ENCODE results near the gene MAP3K3. TPM values are rescaled to one million over a fixed set of nuclear protein-coding genes. Genes with fewer than 3 reads are reported as not detected.
A peak's percentile ranks its signal among the peaks of the same experiment; 100 is the strongest.
"Not testable (repeated sequence)": the region's sequence is repeated elsewhere in the genome, so short reads cannot be mapped to it uniquely, and the experiment has no call there.

MAP3K3 gene
- total RNA-seq, 2 donors from 2014 or later: 30.8 to 38.7 TPM

- Mint-ChIP-seq H3K27me3 (no peaks in the 10 kb centered on the region), H3K4me1 (peaks cover 39% of the 10 kb centered on the region), H3K36me3 (ENCODE audit: low read depth) (peaks cover 52% of the 10 kb centered on the region), H3K4me3 (peak overlapping the region; percentile 44), H3K27ac (peak overlapping the region; percentile 73), H3K9me3 (no peaks in the 10 kb centered on the region)
- no peak for ATAC-seq (replicated peaks)
These were observed 84.9 kb downstream of the MAP3K3 start for GRCh38 chr17:63707151-63707550.

GRCh38 chr17:63709110-63709509 lies 86.9 kb downstream of the MAP3K3 start:
- no peak for ATAC-seq (replicated peaks)
- H3K27ac Mint-ChIP-seq: peak overlapping the region; percentile 44
- no peaks in the 10 kb centered on the region for H3K27me3 Mint-ChIP-seq
- peaks cover 26% of the 10 kb centered on the region for H3K4me1 Mint-ChIP-seq
- peaks cover 45% of the 10 kb centered on the region for H3K36me3 Mint-ChIP-seq (ENCODE audit: low read depth)
- H3K9me3 Mint-ChIP-seq: no peaks in the 10 kb centered on the region
- peak overlapping the region; percentile 2 for H3K4me3 Mint-ChIP-seq

GRCh38 chr17:63714550-63715277 lies 92.5 kb downstream of the MAP3K3 start:
- Mint-ChIP-seq H3K27me3 (no peaks in the 10 kb centered on the region), H3K27ac (no peak overlapping the region), H3K4me1 (no peaks in the 10 kb centered on the region), H3K9me3 (no peaks in the 10 kb centered on the region), H3K36me3 (ENCODE audit: low read depth) (peaks cover 38% of the 10 kb centered on the region), H3K4me3 (no peak overlapping the region)
- no peak for ATAC-seq (replicated peaks)

- Mint-ChIP-seq H3K4me3 (no peak overlapping the region), H3K4me1 (no peaks in the 10 kb centered on the region), H3K36me3 (ENCODE audit: low read depth) (peaks cover 29% of the 10 kb centered on the region), H3K9me3 (no peaks in the 10 kb centered on the region), H3K27ac (peak overlapping the region; percentile 61), H3K27me3 (no peaks in the 10 kb centered on the region)
- no peak for ATAC-seq (replicated peaks)
These were observed 94.2 kb downstream of the MAP3K3 start for GRCh38 chr17:63716426-63716825.

GRCh38 chr17:63718988-63719387 lies 96.8 kb downstream of the MAP3K3 start:
- Mint-ChIP-seq H3K4me1 (no peaks in the 10 kb centered on the region), H3K4me3 (no peak overlapping the region), H3K9me3 (no peaks in the 10 kb centered on the region), H3K36me3 (ENCODE audit: low read depth) (peaks cover 23% of the 10 kb centered on the region), H3K27me3 (no peaks in the 10 kb centered on the region), H3K27ac (peak overlapping the region; percentile 12)
- no peak for ATAC-seq (replicated peaks)

GRCh38 chr17:63720194-63720593 lies 98.0 kb downstream of the MAP3K3 start:
- not testable (repeated sequence) for ATAC-seq (replicated peaks); H3K4me1 Mint-ChIP-seq; H3K27me3 Mint-ChIP-seq; H3K27ac Mint-ChIP-seq; H3K4me3 Mint-ChIP-seq; H3K9me3 Mint-ChIP-seq
- peaks cover 31% of the 10 kb centered on the region for H3K36me3 Mint-ChIP-seq (ENCODE audit: low read depth)

GRCh38 chr17:63722403-63722802 lies 100.2 kb downstream of the MAP3K3 start:
- H3K4me1 Mint-ChIP-seq: no peaks in the 10 kb centered on the region
- no peak for ATAC-seq (replicated peaks)
- no peak overlapping the region for H3K27ac Mint-ChIP-seq
- H3K4me3 Mint-ChIP-seq: no peak overlapping the region
- no peaks in the 10 kb centered on the region for H3K9me3 Mint-ChIP-seq
- peaks cover 45% of the 10 kb centered on the region for H3K36me3 Mint-ChIP-seq (ENCODE audit: low read depth)
- no peaks in the 10 kb centered on the region for H3K27me3 Mint-ChIP-seq

GRCh38 chr17:63735691-63736090 lies 113.5 kb downstream of the MAP3K3 start:
- Mint-ChIP-seq H3K36me3 (ENCODE audit: low read depth) (peaks cover 12% of the 10 kb centered on the region), H3K4me1 (peaks cover 6% of the 10 kb centered on the region), H3K4me3 (no peak overlapping the region), H3K27me3 (no peaks in the 10 kb centered on the region), H3K9me3 (no peaks in the 10 kb centered on the region), H3K27ac (no peak overlapping the region)
- no peak for ATAC-seq (replicated peaks)

- Mint-ChIP-seq H3K9me3 (no peaks in the 10 kb centered on the region), H3K36me3 (ENCODE audit: low read depth) (peaks cover 17% of the 10 kb centered on the region), H3K27me3 (no peaks in the 10 kb centered on the region), H3K27ac (peak overlapping the region; percentile 95), H3K4me3 (peak overlapping the region; percentile 89), H3K4me1 (peaks cover 5% of the 10 kb centered on the region)
- ATAC-seq (replicated peaks): no peak
These were observed 118.4 kb downstream of the MAP3K3 start for GRCh38 chr17:63740464-63741142.

GRCh38 chr17:63741143-63741407 lies 118.9 kb downstream of the MAP3K3 start:
- no peaks in the 10 kb centered on the region for H3K9me3 Mint-ChIP-seq
- H3K4me1 Mint-ChIP-seq: peaks cover 5% of the 10 kb centered on the region
- H3K27ac Mint-ChIP-seq: peak overlapping the region; percentile 95
- H3K4me3 Mint-ChIP-seq: peak overlapping the region; percentile 89
- peak; percentile 19 for ATAC-seq (replicated peaks)
- H3K36me3 Mint-ChIP-seq (ENCODE audit: low read depth): peaks cover 22% of the 10 kb centered on the region
- H3K27me3 Mint-ChIP-seq: no peaks in the 10 kb centered on the region

GRCh38 chr17:63741408-63742173 lies 119.4 kb downstream of the MAP3K3 start, which contains the start of gene STRADA:
TSS of gene STRADA (minus strand) at chr17:63741799. CDS start at chr17:63728369, 13,430 bp downstream.
- Mint-ChIP-seq H3K9me3 (no peaks in the 10 kb centered on the region), H3K27ac (peak within 1 kb of the TSS; percentile 95), H3K27me3 (no peaks in the 10 kb centered on the region), H3K36me3 (ENCODE audit: low read depth) (peaks cover 27% of the 10 kb centered on the region), H3K4me1 (peaks cover 5% of the 10 kb centered on the region), H3K4me3 (peak within 1 kb of the TSS; percentile 89)
- ATAC-seq (replicated peaks): peak; percentile 92

Other genes with a start within 250 kb of the MAP3K3 start
- 10 to 100 TPM in 1 of 2 donors, 1 to 10 TPM in 1; 6.7 to 10.8 TPM for gene CYB561, start 176.1 kb upstream of the MAP3K3 start, total RNA-seq
- 1 to 10 TPM in 1 of 2 donors, under 1 TPM in 1; 0.61 to 1.4 TPM for gene ACE, start 145.4 kb upstream of the MAP3K3 start, total RNA-seq
- gene KCNH6, start 99.1 kb upstream of the MAP3K3 start, total RNA-seq: under 1 TPM in 1 of 2 donors, not detected in 1; 0.05 TPM
- gene DCAF7, start 71.9 kb upstream of the MAP3K3 start, total RNA-seq: 100 to 1,000 TPM; 108 to 115 TPM
- gene TACO1, start 21.5 kb upstream of the MAP3K3 start, total RNA-seq: 10 to 100 TPM; 12.5 to 27.8 TPM
- gene LIMD2, start 77.7 kb downstream of the MAP3K3 start, total RNA-seq: 100 to 1,000 TPM; 101 to 144 TPM
- gene STRADA, start 119.4 kb downstream of the MAP3K3 start, total RNA-seq: 10 to 100 TPM; 49.0 to 56.8 TPM
- gene CCDC47, start 151.2 kb downstream of the MAP3K3 start, total RNA-seq: 10 to 100 TPM; 75.5 to 99.9 TPM
- gene DDX42, start 151.8 kb downstream of the MAP3K3 start, total RNA-seq: 100 to 1,000 TPM; 119 to 121 TPM
- 100 to 1,000 TPM; 102 to 172 TPM for gene PSMC5, start 205.0 kb downstream of the MAP3K3 start, total RNA-seq
- gene FTSJ3, start 205.2 kb downstream of the MAP3K3 start, total RNA-seq: 10 to 100 TPM; 36.3 to 74.1 TPM
- gene SMARCD2, start 220.3 kb downstream of the MAP3K3 start, total RNA-seq: 100 to 1,000 TPM in 1 of 2 donors, 10 to 100 TPM in 1; 82.7 to 112 TPM

All from activated T-helper 17 cell treated with anti-CD3 and anti-CD28 coated beads, Interleukin-2, amount 50 U/mL, for 72 hours (primary cell).